Tibial nerve (tissue), 4 donors: ENCODE measurements around the gene NFIB. TPM values are rescaled to one million over a fixed set of nuclear protein-coding genes. Genes with fewer than 3 reads are reported as not detected.

ENCODE experiments used
- DNase-seq, 2 donors: peaks; one replicate each; pipeline ENCODE4 v3.0.0-alpha.2; 2019; ENCODE audit warnings: low spot score in 2 of 2
- H3K27ac ChIP-seq, 4 donors: fragments of 200-600 bp; sonication (generic) in 3 of 4; one replicate each; pipeline ENCODE4 v1.5.1; 2017 to 2019; ENCODE audit warnings: mild to moderate bottlenecking in 1 of 4
- H3K27me3 ChIP-seq, 2 donors: fragments of 200-600 bp; sonication (generic) in 1 of 2; one replicate each; pipeline versions ENCODE4 v1.5.1 to v1.6.0; 2017 to 2019
- H3K36me3 ChIP-seq, 3 donors: fragments of 200-600 bp; sonication (generic); one replicate each; pipeline ENCODE4 v1.5.1; 2018 to 2019
- H3K4me1 ChIP-seq, 4 donors: fragments of 200-600 bp; sonication (generic) in 3 of 4; one replicate each; pipeline ENCODE4 v1.5.1; 2017 to 2019
- H3K4me3 ChIP-seq, 4 donors: fragments of 200-600 bp; sonication (generic) in 3 of 4; one replicate each; pipeline ENCODE4 v1.5.1; 2017 to 2019; ENCODE audit warnings: mild to moderate bottlenecking in 1 of 4, moderate library complexity in 1 of 4
- H3K9me3 ChIP-seq, 4 donors: fragments of 200-600 bp; sonication (generic) in 3 of 4; one replicate each; pipeline ENCODE4 v1.5.1; 2017 to 2019
- CTCF ChIP-seq, 5 experiments: fragments of 200-600 bp in 3 of 5; fragments of 450-650 bp in 2 of 5; sonication (generic) in 3 of 5; IDR thresholded peaks; one replicate each; pipeline ENCODE4 v1.5.1; 2016 to 2019; ENCODE audit warnings: antibody characterized with exemption in 5 of 5, mild to moderate bottlenecking in 3 of 5, moderate library complexity in 2 of 5
- EP300 ChIP-seq, 2 donors: sonication (generic); formaldehyde crosslinking; IDR thresholded peaks; one replicate each; pipeline ENCODE4 v1.6.1; 2017; ENCODE audit warnings: antibody characterized with exemption in 2 of 2, mild to moderate bottlenecking in 1 of 2
- POLR2A ChIP-seq, 2 donors: fragments of 450-650 bp; IDR thresholded peaks; one replicate each; pipeline ENCODE4 v1.6.1; 2017; ENCODE audit warnings: antibody characterized with exemption in 2 of 2, mild to moderate bottlenecking in 2 of 2, moderate library complexity in 2 of 2
- WGBS, 2 donors: methylation state at CpG; one replicate each; pipeline ENCODE4 v1.1.5; 2018; 5-methylcytosine and 5-hydroxymethylcytosine counted together
- total RNA-seq, 4 donors: library from RNA; depleted of rRNA; stranded (reverse); fragments of >200 nt; gene quantifications; one replicate each; pipeline ENCODE4 v1.1.0, GENCODE V29; 2016

NFIB gene
- total RNA-seq, 4 donors from 2014 or later = 52.1 to 125 (median 78.1) TPM

- H3K27ac ChIP-seq = no peak overlapping the region
- no peaks in the 10 kb centered on the region for H3K9me3 ChIP-seq
- no peaks in the 10 kb centered on the region for H3K36me3 ChIP-seq
- peaks cover 0 to 7% (median 0%) of the 10 kb centered on the region in 4 donors for H3K4me1 ChIP-seq
- no peak overlapping the region for H3K4me3 ChIP-seq
- DNase-seq = no peak
- H3K27me3 ChIP-seq = no peaks in the 10 kb centered on the region
- no peak for TF ChIP-seq EP300 (IDR thresholded peaks at IDR 0.05)
- no peak for TF ChIP-seq CTCF (IDR thresholded peaks at IDR 0.05)
- no peak for TF ChIP-seq POLR2A (IDR thresholded peaks at IDR 0.05)
- WGBS, 2 donors = 95 to 100% methylated on average over 1 of the region's 1 CpG
These were observed 22.3 kb upstream of the NFIB start for GRCh38 chr9:14336244-14336643.

GRCh38 chr9:14331120-14331519, 17.2 kb upstream of the NFIB start:
- no peak for DNase-seq
- 64 to 70% methylated on average over 3 of the region's 3 CpGs for WGBS, 2 donors
- Histone ChIP-seq H3K4me1 (no peaks in the 10 kb centered on the region), H3K27me3 (no peaks in the 10 kb centered on the region), H3K36me3 (no peaks in the 10 kb centered on the region), H3K9me3 (no peaks in the 10 kb centered on the region), H3K27ac (no peak overlapping the region), H3K4me3 (no peak overlapping the region)
- TF ChIP-seq POLR2A (IDR thresholded peaks at IDR 0.05) (no peak), CTCF (IDR thresholded peaks at IDR 0.05) (no peak)

GRCh38 chr9:14327036-14327435, 13.1 kb upstream of the NFIB start:
- TF ChIP-seq CTCF (IDR thresholded peaks at IDR 0.05) (no peak), EP300 (IDR thresholded peaks at IDR 0.05) (no peak), POLR2A (IDR thresholded peaks at IDR 0.05) (no peak)
- Histone ChIP-seq H3K27me3 (no peaks in the 10 kb centered on the region), H3K27ac (no peak overlapping the region), H3K36me3 (no peaks in the 10 kb centered on the region), H3K4me1 (peaks cover 0 to 18% (median 4%) of the 10 kb centered on the region in 4 donors), H3K4me3 (no peak overlapping the region), H3K9me3 (no peaks in the 10 kb centered on the region)
- DNase-seq = no peak
- 94 to 97% methylated on average over 4 of the region's 4 CpGs for WGBS, 2 donors

GRCh38 chr9:14326264-14326826, 12.4 kb upstream of the NFIB start:
- no peaks in the 10 kb centered on the region for H3K36me3 ChIP-seq
- H3K4me1 ChIP-seq = peaks cover 0 to 23% (median 4%) of the 10 kb centered on the region in 4 donors
- 87 to 94% methylated on average over 3 of the region's 3 CpGs for WGBS, 2 donors
- no peaks in the 10 kb centered on the region for H3K9me3 ChIP-seq
- TF ChIP-seq EP300 (IDR thresholded peaks at IDR 0.05) (no peak), CTCF (IDR thresholded peaks at IDR 0.05) (no peak), POLR2A (IDR thresholded peaks at IDR 0.05) (no peak)
- H3K27me3 ChIP-seq = no peaks in the 10 kb centered on the region
- H3K4me3 ChIP-seq = no peak overlapping the region
- H3K27ac ChIP-seq = no peak overlapping the region
- no peak for DNase-seq

- H3K27me3 ChIP-seq = no peaks in the 10 kb centered on the region
- peaks cover 0 to 35% (median 4%) of the 10 kb centered on the region in 4 donors for H3K4me1 ChIP-seq
- H3K9me3 ChIP-seq = no peaks in the 10 kb centered on the region
- peak overlapping the region in 2 of 4 donors; percentile 25 to 46 for H3K27ac ChIP-seq
- DNase-seq = no peak
- H3K36me3 ChIP-seq = no peaks in the 10 kb centered on the region
- TF ChIP-seq CTCF (IDR thresholded peaks at IDR 0.05) (no peak), POLR2A (IDR thresholded peaks at IDR 0.05) (no peak), EP300 (IDR thresholded peaks at IDR 0.05) (no peak)
- H3K4me3 ChIP-seq = no peak overlapping the region
These were observed 11.2 kb upstream of the NFIB start for GRCh38 chr9:14325147-14325546.
